Activated CD4-positive, alpha-beta T cell treated with anti-CD3 and anti-CD28 coated beads, Interleukin-2, amount 10 ng/mL, durations not matched to agents 24 days and 14 days (primary cell): ENCODE measurements around the gene SHC4. TPM values are rescaled to one million over a fixed set of nuclear protein-coding genes. Genes with fewer than 3 reads are reported as not detected.

Experiments
- DNase-seq: peaks from one replicate; pipeline ENCODE4 v3.0.0; 2022
- H3K27ac Mint-ChIP-seq: one replicate; pipeline ENCODE4 v1.8.0; 2022; ENCODE audit warnings: mild to moderate bottlenecking, mixed read lengths
- H3K27me3 Mint-ChIP-seq: one replicate; pipeline ENCODE4 v1.8.0; 2022; ENCODE audit warnings: mixed read lengths
- H3K36me3 Mint-ChIP-seq: one replicate; pipeline ENCODE4 v1.8.0; 2022; ENCODE audit warnings: low read depth, mild to moderate bottlenecking, mixed read lengths
- H3K4me1 Mint-ChIP-seq: one replicate; pipeline ENCODE4 v1.8.0; 2021; ENCODE audit warnings: mixed read lengths
- H3K4me3 Mint-ChIP-seq: one replicate; pipeline ENCODE4 v1.8.0; 2022; ENCODE audit warnings: mild to moderate bottlenecking, moderate library complexity, mixed read lengths
- H3K9me3 Mint-ChIP-seq: one replicate; pipeline ENCODE4 v1.8.0; 2021; ENCODE audit warnings: mixed read lengths
- intact Hi-C: fragments of 100-400 bp; cut with micrococcal nuclease; formaldehyde crosslinking; loops from one replicate; pipeline ENCODE4 v1.15.1; 2023
- total RNA-seq: library from RNA; stranded (reverse); gene quantifications from 2 replicates; pipeline ENCODE4 v1.2.3, GENCODE V29; 2022

SHC4 gene
- total RNA-seq, 1 donor from 2014 or later = 21.2 TPM

DNA sequence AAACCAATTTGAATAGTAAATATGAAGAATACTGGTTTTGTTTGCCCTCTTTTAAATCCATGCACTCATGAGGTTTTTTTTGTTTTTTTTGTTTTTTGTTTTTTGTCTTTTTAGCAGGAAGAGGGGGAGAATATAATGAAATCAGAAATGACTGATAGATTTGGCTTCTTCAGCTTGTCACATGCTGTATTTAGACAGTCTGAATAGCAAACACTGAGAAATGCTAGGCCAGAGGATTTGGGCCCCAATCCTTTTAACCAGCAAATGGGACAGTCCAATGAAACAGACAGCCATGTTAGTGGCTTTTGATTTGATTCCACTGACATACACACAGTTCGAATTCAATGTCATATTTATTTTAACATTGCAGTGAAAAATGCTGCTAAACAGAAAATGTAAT lies 138.6 kb downstream of the SHC4 start:
- no peak for DNase-seq
- Mint-ChIP-seq H3K4me3 (no peak overlapping the region), H3K9me3 (peaks cover 7% of the 10 kb centered on the region), H3K4me1 (peaks cover 2% of the 10 kb centered on the region), H3K27me3 (peaks cover 6% of the 10 kb centered on the region), H3K27ac (no peak overlapping the region), H3K36me3 (peaks cover 6% of the 10 kb centered on the region)
- intact Hi-C loops = no loop called here

DNA sequence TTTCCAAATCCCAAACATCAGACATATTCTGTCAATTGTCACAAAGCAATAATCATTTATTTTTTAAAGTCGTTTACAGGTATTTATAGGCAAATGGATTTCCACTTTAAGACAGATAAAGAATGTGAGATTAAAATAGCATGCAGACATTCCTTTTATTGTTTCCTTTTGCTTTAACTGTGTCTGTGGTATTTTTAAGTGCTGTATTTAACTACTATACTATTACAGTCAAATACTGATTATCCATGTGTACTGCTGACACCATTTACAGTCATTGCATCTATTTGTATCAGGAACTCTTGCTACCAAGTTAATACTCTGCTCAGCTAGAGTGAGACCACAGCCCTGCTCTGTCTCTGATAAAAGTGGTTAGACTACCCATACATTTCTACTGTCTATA lies 140.0 kb downstream of the SHC4 start:
- Mint-ChIP-seq H3K4me1 (peaks cover 2% of the 10 kb centered on the region), H3K9me3 (peaks cover 7% of the 10 kb centered on the region), H3K27me3 (peaks cover 5% of the 10 kb centered on the region)

DNA sequence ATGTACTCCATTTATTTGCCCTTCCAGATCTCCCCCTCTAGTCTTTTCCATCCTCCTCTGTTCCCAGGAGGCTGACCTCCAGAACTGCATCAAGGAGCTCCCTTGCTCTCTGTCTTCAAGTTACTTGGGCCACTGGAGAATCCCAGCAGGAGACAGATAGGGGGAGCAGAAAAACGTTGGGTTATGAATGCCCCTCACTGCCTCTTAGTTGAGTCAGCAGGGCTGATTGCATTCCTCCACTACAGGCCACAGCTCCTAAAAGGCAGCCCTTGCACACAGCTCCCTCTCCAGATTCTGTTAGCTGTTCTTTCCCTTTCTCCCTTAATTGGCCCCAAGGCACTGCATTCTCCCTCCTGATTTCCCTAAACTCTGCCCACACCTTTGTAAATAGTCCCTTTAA lies 140.5 kb downstream of the SHC4 start:
- peaks cover 2% of the 10 kb centered on the region for H3K4me1 Mint-ChIP-seq
- H3K27ac Mint-ChIP-seq = no peak overlapping the region
- intact Hi-C loops = no loop called here
- peaks cover 6% of the 10 kb centered on the region for H3K36me3 Mint-ChIP-seq
- DNase-seq = no peak
- H3K4me3 Mint-ChIP-seq = no peak overlapping the region
- H3K27me3 Mint-ChIP-seq = peaks cover 5% of the 10 kb centered on the region
- peaks cover 7% of the 10 kb centered on the region for H3K9me3 Mint-ChIP-seq

More for the DNA sequence above, 140.0 kb downstream of the SHC4 start:
- DNase-seq = no peak
- intact Hi-C loops = no loop called here
- H3K36me3 Mint-ChIP-seq = peaks cover 6% of the 10 kb centered on the region
- H3K4me3 Mint-ChIP-seq = no peak overlapping the region
- H3K27ac Mint-ChIP-seq = no peak overlapping the region

DNA sequence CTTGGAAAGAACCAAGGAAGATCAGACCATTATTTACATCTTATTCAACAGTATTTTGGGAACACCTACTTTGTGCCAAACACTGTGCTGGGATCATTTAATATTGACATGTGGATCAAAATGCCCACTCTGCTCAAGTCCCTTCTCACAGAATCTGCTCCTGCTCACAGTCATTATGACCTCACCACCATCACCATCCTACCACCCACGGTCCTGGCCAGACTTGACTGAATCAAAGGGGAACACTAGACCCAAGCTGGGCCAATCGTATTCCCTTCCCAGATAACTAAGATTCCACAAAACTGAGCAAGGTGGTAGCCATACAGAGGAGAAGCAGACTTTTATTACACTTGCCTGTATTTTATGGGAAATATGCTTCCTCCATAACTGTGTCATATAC lies 149.4 kb downstream of the SHC4 start:
- Mint-ChIP-seq H3K27ac (no peak overlapping the region), H3K4me3 (no peak overlapping the region), H3K4me1 (peaks cover 16% of the 10 kb centered on the region), H3K27me3 (peaks cover 22% of the 10 kb centered on the region), H3K9me3 (no peaks in the 10 kb centered on the region), H3K36me3 (no peaks in the 10 kb centered on the region)
- intact Hi-C loops = no loop called here
- no peak for DNase-seq

DNA sequence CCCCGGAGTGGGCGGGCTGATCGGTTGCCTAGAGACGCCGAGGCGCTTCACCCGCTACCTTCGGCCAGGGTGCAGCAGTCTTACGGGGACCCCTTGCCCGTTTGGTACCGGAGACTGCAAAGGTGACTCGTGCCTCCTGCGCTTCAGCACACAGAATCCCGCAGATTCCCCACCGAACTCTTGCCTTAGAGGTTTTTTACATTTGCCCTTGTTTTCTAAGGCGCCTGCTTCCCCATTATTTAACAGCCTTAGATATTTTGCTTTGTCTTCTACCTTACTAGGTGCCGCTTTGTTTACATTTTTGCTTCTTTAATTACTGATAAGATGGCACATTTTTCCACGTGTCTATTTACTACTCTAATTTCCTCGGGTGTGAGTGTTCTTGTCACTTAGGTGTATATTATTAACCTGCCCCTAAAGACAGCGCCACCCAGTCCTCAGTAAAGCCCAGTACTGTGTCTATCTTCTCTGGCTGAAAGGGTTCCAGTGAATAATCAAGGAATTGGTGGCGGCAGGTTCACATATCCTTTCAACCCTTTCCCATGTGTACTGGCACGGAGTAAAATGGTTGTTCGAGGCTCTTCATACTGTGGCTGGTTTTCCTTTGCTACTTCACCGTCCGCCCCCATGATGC lies 152.3 kb downstream of the SHC4 start:
- peaks cover 17% of the 10 kb centered on the region for H3K27me3 Mint-ChIP-seq
- peaks cover 30% of the 10 kb centered on the region for H3K4me1 Mint-ChIP-seq
- H3K4me3 Mint-ChIP-seq = peak overlapping the region; percentile 96
- H3K36me3 Mint-ChIP-seq = peaks cover 3% of the 10 kb centered on the region
- H3K27ac Mint-ChIP-seq = no peak overlapping the region
- no peaks in the 10 kb centered on the region for H3K9me3 Mint-ChIP-seq
- no peak for DNase-seq
- intact Hi-C loops = loop anchor here (1.0 to 2.0 kb wide), 5 partner anchors 67 to 809 kb away; partner anchors contain the start of genes COPS2, DUT, EID1 and FAM227B

DNA sequence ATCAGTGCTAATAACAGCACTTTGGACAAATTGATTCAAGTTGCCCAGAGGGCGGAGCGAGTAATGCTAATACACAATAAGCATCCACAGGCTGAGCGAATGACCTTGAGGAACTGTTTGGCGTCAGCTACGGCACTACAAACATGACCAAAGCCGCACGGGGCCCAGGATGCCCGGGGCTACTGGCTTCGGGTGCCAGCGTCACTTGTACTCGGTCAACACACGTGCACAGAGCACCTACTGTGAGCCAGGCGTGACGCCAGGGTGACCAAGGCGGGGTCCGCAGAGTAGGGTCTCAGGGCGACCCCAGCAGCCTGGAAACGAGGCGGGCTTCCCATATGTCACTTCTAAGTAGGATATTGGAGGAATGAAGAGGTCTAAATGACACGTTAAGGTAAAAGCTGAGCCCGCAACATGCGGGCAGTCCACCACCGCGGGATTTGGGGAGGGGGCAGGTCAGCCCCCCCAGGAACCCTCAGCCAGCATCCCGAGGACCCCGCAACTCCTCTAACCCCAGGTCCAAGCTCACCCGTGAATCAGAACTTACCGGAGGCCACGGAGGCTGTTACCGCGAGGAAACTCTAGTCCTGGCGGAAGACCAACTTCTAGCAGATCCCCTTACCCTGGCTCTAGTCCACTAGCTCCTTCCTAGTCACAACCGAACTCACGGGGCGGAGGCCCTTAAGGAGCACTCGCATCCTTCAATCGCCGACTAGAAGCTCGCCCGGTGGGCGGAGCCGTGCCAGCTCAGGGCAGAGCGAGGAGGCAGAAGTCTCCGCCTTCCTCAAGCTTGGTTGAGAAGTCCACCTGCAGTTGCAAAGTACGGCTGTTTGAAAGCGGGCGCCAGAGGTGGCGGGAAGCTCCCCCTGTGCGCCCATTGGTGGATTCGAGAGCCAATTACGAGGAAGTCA lies 153.1 kb downstream of the SHC4 start, which contains the start of gene CEP152:
Gene CEP152 (minus strand): TSS at position 656 of the 911 bp plus-strand sequence. CDS start 5,420 bp downstream, outside the sequence.
- Mint-ChIP-seq H3K4me3 (peak within 1 kb of the TSS; percentile 96), H3K27me3 (peaks cover 17% of the 10 kb centered on the region), H3K27ac (peak within 1 kb of the TSS; percentile 96), H3K4me1 (peaks cover 35% of the 10 kb centered on the region), H3K9me3 (no peaks in the 10 kb centered on the region), H3K36me3 (peaks cover 5% of the 10 kb centered on the region)
- intact Hi-C loops = loop anchor here (1.0 to 2.0 kb wide), 5 partner anchors 68 to 810 kb away; partner anchors contain the start of genes COPS2, DUT, EID1 and FAM227B
- DNase-seq = peak; percentile 99

DNA sequence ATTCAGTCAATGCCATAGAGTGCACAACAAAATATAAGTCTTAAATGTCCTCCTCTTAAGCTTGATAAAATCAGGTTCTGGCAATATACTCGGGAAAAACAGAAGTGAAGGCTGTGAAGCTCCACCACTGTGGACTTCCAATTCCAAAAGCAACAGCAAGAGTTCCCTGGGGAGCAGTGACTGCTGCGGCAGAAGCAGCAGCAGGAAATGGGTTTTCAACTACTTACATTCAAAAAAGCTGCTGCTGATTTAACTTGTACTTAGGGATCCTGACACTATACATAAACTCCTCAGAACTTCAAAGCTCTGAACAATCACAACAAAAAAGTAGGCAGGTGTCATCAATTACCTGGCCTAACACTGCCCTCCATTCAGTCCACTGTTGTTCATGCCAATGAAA lies 157.6 kb downstream of the SHC4 start:
- no peak for DNase-seq
- intact Hi-C loops = no loop called here
- Mint-ChIP-seq H3K27me3 (no peaks in the 10 kb centered on the region), H3K36me3 (peaks cover 34% of the 10 kb centered on the region), H3K27ac (no peak overlapping the region), H3K4me1 (peaks cover 56% of the 10 kb centered on the region), H3K4me3 (no peak overlapping the region), H3K9me3 (no peaks in the 10 kb centered on the region)

DNA sequence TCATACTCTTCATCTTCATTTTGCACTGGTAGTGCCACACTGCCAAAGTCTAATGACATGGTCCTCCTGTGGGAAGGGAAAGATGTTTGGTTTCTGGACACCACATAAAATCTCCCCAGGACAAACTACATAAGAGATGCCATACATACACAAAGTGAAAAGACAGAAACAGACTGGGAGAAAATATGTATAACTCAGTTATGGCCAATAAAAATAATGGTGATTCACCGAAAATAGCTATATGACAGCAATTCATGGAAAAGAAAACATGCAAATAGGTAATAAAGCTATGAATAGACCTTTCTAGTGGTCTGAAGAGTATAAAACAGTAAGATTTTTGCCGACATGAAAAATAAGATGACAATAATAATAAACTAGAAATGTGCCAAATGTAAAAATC lies 158.1 kb downstream of the SHC4 start:
- DNase-seq = no peak
- Mint-ChIP-seq H3K9me3 (no peaks in the 10 kb centered on the region), H3K4me1 (peaks cover 61% of the 10 kb centered on the region), H3K27ac (no peak overlapping the region), H3K4me3 (no peak overlapping the region), H3K27me3 (no peaks in the 10 kb centered on the region), H3K36me3 (peaks cover 34% of the 10 kb centered on the region)
- intact Hi-C loops = no loop called here

DNA sequence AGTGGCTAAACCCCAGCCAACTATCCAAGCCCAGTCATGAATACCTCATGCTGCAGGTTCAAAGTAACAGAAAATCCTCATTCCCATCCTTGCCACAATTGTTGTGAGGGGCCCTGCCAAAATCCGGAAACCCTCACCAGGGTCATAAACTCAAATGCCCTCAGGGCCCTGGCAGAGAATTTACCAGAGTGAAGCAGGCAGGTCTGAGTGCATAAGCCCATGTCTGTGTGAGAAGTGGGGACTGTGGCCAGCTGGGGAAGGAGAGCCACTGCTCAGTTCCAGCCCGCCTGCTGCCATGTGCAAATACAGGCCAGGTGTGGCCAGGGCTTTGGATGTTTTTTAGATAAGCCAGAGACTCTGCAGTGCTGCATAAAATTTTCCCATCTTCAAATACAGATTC lies 159.8 kb downstream of the SHC4 start:
- intact Hi-C loops = no loop called here
- Mint-ChIP-seq H3K4me3 (no peak overlapping the region), H3K9me3 (no peaks in the 10 kb centered on the region), H3K27me3 (no peaks in the 10 kb centered on the region), H3K36me3 (peaks cover 35% of the 10 kb centered on the region), H3K4me1 (peaks cover 51% of the 10 kb centered on the region), H3K27ac (no peak overlapping the region)
- no peak for DNase-seq

DNA sequence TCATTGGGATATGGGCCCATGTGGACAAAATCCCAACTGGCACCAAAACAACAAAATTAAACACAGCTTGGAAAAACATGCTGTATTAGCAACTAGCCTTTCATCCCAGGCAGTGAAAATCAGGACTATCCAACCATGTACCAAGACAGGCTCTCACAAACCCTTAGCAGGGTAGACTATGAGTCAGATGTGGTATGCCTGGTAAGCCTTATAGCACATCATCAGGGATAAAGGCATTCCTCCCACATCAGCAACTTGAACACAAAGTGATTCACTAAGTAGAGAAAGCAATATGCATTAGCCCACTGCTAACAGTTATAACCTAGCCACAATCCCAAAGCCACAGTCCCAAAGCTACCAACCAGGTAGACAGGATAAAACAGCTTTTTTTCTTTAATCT lies 160.9 kb downstream of the SHC4 start:
- DNase-seq = no peak
- H3K36me3 Mint-ChIP-seq = peaks cover 34% of the 10 kb centered on the region
- no peaks in the 10 kb centered on the region for H3K9me3 Mint-ChIP-seq
- H3K4me3 Mint-ChIP-seq = no peak overlapping the region
- peaks cover 55% of the 10 kb centered on the region for H3K4me1 Mint-ChIP-seq
- no peak overlapping the region for H3K27ac Mint-ChIP-seq
- intact Hi-C loops = no loop called here
- no peaks in the 10 kb centered on the region for H3K27me3 Mint-ChIP-seq

DNA sequence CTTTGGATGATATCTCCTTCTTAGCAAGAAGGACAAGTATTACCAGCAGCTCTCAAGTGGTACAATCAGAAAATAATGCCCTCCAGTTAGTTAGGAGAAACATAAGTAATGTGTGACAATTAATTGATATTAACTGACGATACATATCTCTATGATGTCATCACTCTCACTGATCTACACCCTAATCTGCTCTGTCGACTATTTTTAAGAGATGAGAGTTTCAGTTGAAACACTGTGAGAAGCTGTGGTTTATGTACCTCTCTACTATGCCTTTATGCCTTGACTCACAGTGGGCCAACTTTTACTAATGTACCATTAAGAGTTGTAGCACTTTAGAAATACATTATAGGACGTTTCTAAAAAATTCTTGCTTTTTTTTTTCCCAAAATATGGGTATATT lies 161.5 kb downstream of the SHC4 start:
- H3K27ac Mint-ChIP-seq = no peak overlapping the region
- H3K36me3 Mint-ChIP-seq = peaks cover 38% of the 10 kb centered on the region
- intact Hi-C loops = no loop called here
- H3K4me3 Mint-ChIP-seq = no peak overlapping the region
- H3K9me3 Mint-ChIP-seq = no peaks in the 10 kb centered on the region
- no peak for DNase-seq
- H3K27me3 Mint-ChIP-seq = no peaks in the 10 kb centered on the region
- H3K4me1 Mint-ChIP-seq = peaks cover 60% of the 10 kb centered on the region

DNA sequence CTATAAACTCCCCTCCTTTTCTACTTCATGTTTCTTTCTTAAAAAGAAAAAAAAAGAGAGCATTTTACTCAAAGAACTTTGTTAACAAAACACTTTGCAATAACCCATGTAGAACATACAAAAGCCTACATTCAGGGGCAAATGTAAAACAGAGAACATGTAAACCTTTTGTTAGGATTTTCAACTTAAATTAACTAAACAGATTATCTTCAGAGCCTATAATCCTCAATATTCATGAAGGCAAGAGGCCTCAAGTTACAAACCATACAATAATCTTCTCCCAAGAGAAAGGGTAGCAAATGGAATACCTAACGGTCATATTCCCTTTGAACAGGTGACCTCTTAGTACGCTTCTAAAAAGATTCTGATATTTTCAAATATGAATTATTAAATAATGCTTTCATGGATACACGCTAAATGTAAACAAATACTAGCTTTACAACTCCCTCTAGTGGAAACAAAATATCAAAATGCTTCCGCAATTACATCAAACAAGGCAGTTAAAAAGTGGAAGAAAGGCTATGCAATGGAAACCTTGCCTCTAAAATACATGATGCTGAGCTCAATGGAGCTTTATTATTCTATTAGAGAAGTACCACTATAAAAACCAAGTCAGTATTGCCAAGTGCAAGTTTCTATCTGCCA lies 162.8 kb downstream of the SHC4 start:
- H3K36me3 Mint-ChIP-seq = peaks cover 39% of the 10 kb centered on the region
- H3K4me3 Mint-ChIP-seq = no peak overlapping the region
- intact Hi-C loops = no loop called here
- H3K27me3 Mint-ChIP-seq = no peaks in the 10 kb centered on the region
- no peak for DNase-seq
- H3K27ac Mint-ChIP-seq = no peak overlapping the region
- peaks cover 52% of the 10 kb centered on the region for H3K4me1 Mint-ChIP-seq
- no peaks in the 10 kb centered on the region for H3K9me3 Mint-ChIP-seq

DNA sequence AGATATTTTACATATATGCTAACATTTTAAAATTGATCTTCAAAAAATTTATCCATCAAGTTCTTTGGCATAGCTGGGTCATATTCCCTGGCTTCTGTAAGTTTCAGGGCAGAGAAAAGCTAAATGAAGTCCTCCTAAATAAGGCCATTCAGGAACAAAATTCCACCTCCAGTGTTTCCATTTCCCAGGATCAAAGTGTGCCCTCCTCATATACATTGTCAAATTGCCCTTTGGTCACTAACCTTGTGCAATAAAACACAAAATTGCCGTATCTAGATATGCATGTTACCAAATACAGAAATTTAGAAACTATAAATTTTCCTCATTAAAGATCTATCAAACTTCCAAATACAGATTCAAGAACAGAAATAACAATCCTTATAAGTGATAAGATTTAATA lies 163.5 kb downstream of the SHC4 start:
- H3K4me1 Mint-ChIP-seq = peaks cover 50% of the 10 kb centered on the region
- intact Hi-C loops = no loop called here
- H3K9me3 Mint-ChIP-seq = no peaks in the 10 kb centered on the region
- no peaks in the 10 kb centered on the region for H3K27me3 Mint-ChIP-seq
- no peak for DNase-seq
- no peak overlapping the region for H3K4me3 Mint-ChIP-seq
- peaks cover 39% of the 10 kb centered on the region for H3K36me3 Mint-ChIP-seq
- no peak overlapping the region for H3K27ac Mint-ChIP-seq

DNA sequence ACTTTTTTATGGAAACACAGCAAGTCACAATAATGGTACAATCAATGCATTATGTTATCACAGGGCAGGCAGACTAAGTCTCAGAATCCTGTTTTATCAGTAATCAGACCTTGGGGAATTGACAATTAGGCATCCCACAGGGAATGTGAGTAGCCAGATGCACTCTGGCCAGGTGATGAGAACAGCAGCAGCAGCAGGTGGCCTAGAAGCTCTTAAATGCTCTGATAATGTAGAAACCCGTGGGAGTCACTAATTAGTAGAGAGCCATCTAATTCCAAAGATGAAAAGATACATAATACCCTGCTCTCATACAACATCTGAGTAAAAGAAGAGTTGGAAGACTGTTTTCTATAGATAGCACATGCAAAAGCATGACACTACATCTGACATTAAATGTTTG lies 165.4 kb downstream of the SHC4 start:
- peaks cover 43% of the 10 kb centered on the region for H3K4me1 Mint-ChIP-seq
- H3K4me3 Mint-ChIP-seq = no peak overlapping the region
- H3K9me3 Mint-ChIP-seq = no peaks in the 10 kb centered on the region
- intact Hi-C loops = no loop called here
- no peaks in the 10 kb centered on the region for H3K27me3 Mint-ChIP-seq
- H3K36me3 Mint-ChIP-seq = peaks cover 27% of the 10 kb centered on the region
- no peak for DNase-seq
- H3K27ac Mint-ChIP-seq = no peak overlapping the region
